Astrocyte (in vitro differentiated cells and primary cell): ENCODE results near the gene RAB31. TPM values are rescaled to one million over a fixed set of nuclear protein-coding genes. Genes with fewer than 3 reads are reported as not detected.

Experiments used
- DNase-seq: peaks from one replicate; pipeline ENCODE4 v3.0.0-alpha.2; 2010; ENCODE audit warnings: low read depth
- FAIRE-seq: peaks from 2 replicates; lab custom pipeline; 2011; peaks lifted over from hg19 to GRCh38; lab: Jason Lieb, UNC
- H2AFZ ChIP-seq: 2 replicates; pipeline ENCODE4 v1.6.0; 2012; ENCODE audit warnings: low read depth, low read length, inconsistent platforms
- H3K27ac ChIP-seq: 2 replicates; pipeline ENCODE4 v1.5.1; 2011; ENCODE audit warnings: low read depth, low read length, inconsistent platforms
- H3K27me3 ChIP-seq: 2 replicates; pipeline ENCODE4 v1.6.0; 2011; ENCODE audit warnings: low read length, inconsistent platforms; ENCODE audit not compliant: insufficient read depth
- H3K36me3 ChIP-seq: 2 replicates; pipeline ENCODE4 v1.5.1; 2011; ENCODE audit warnings: low read length, inconsistent platforms; ENCODE audit not compliant: insufficient read depth
- H3K4me1 ChIP-seq: 2 replicates; pipeline ENCODE4 v1.5.1; 2011; ENCODE audit warnings: low read length, inconsistent platforms; ENCODE audit not compliant: insufficient read depth
- H3K4me2 ChIP-seq: 2 replicates; pipeline ENCODE4 v1.6.0; 2012; ENCODE audit warnings: low read length, inconsistent platforms
- H3K4me3 ChIP-seq: 2 replicates; pipeline ENCODE4 v1.5.1; 2011; ENCODE audit warnings: low read depth, mild to moderate bottlenecking, low read length, inconsistent platforms; ENCODE audit not compliant: insufficient read depth
- H3K79me2 ChIP-seq: 2 replicates; pipeline ENCODE4 v1.6.0; 2012; ENCODE audit warnings: mild to moderate bottlenecking, low read length, inconsistent platforms; ENCODE audit not compliant: insufficient read depth
- H3K9ac ChIP-seq: 2 replicates; pipeline ENCODE4 v1.6.0; 2012; ENCODE audit warnings: mild to moderate bottlenecking, low read length, inconsistent platforms
- H3K9me3 ChIP-seq: 2 replicates; pipeline ENCODE4 v1.5.1; 2012; ENCODE audit warnings: low read depth, mild to moderate bottlenecking, low read length, inconsistent platforms; ENCODE audit not compliant: insufficient read depth
- H4K20me1 ChIP-seq: 2 replicates; pipeline ENCODE4 v1.6.0; 2012; ENCODE audit warnings: low read length, inconsistent platforms; ENCODE audit not compliant: insufficient read depth
- H3K27ac Mint-ChIP-seq: one replicate; pipeline ENCODE4 v1.8.0; 2021; ENCODE audit warnings: mild to moderate bottlenecking, mixed read lengths; ENCODE audit not compliant: unreplicated experiment
- H3K27me3 Mint-ChIP-seq: one replicate; pipeline ENCODE4 v1.8.0; 2021; ENCODE audit warnings: low read depth, mixed read lengths; ENCODE audit not compliant: unreplicated experiment
- H3K36me3 Mint-ChIP-seq: one replicate; pipeline ENCODE4 v1.8.0; 2021; ENCODE audit warnings: low read depth, mixed read lengths; ENCODE audit not compliant: unreplicated experiment
- H3K4me1 Mint-ChIP-seq: one replicate; pipeline ENCODE4 v1.8.0; 2021; ENCODE audit warnings: low read depth, mixed read lengths; ENCODE audit not compliant: unreplicated experiment
- H3K4me3 Mint-ChIP-seq: one replicate; pipeline ENCODE4 v1.8.0; 2021; ENCODE audit warnings: mild to moderate bottlenecking, moderate library complexity, mixed read lengths; ENCODE audit not compliant: unreplicated experiment
- H3K9me3 Mint-ChIP-seq: one replicate; pipeline ENCODE4 v1.8.0; 2021; ENCODE audit warnings: mild to moderate bottlenecking, mixed read lengths; ENCODE audit not compliant: unreplicated experiment
- EZH2 ChIP-seq: IDR thresholded peaks from 2 replicates; pipeline ENCODE4 v1.6.1; 2012; ENCODE audit warnings: mild to moderate bottlenecking, low read length, inconsistent platforms; ENCODE audit not compliant: insufficient read depth
- total RNA-seq: library from RNA; stranded (reverse); gene quantifications from 2 replicates; pipeline ENCODE4 v1.2.1, GENCODE V29; 2021
- TF ChIP-seq, protein P1 (sequence below): IDR thresholded peaks from 2 replicates; pipeline ENCODE4 v1.5.1; 2011; ENCODE audit warnings: low read depth, mild to moderate bottlenecking, inconsistent platforms, low read length, moderate library complexity; ENCODE audit not compliant: insufficient read depth

Gene RAB31
- total RNA-seq, 1 donor from 2014 or later: 100 TPM

DNA sequence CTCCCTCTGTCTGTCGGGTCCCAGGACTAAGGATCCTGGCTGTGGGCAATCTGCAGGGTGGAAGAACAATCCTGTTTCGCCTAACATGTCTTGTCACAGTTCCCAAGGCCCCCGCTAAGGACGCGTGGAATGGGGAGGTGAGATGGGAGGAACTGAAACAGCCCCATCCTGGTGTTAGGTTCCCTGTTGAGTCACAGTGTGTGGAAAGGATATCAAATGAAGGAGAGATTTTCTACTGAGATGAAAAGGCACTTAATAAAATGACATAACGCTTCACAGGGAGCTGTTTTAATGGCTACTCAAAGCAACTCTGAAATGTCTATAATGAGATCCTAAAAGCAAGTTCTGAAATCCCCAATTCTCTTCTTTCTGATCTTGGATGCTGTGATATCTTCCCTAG is 52.5 kb downstream of the RAB31 start:
- no peaks in the 10 kb centered on the region for H3K27me3 ChIP-seq
- H3K4me3 ChIP-seq: no peak overlapping the region
- H3K4me1 ChIP-seq: peaks cover 31% of the 10 kb centered on the region
- no peaks in the 10 kb centered on the region for H3K36me3 ChIP-seq
- Mint-ChIP-seq H3K4me1 (peaks cover 52% of the 10 kb centered on the region), H3K4me3 (no peak overlapping the region), H3K27ac (no peak overlapping the region), H3K36me3 (peaks cover 17% of the 10 kb centered on the region), H3K9me3 (no peaks in the 10 kb centered on the region), H3K27me3 (no peaks in the 10 kb centered on the region)
- no peak overlapping the region for H3K27ac ChIP-seq
- H3K4me2 ChIP-seq: no peak overlapping the region
- DNase-seq: no peak
- H3K9me3 ChIP-seq: no peaks in the 10 kb centered on the region
- peaks cover 32% of the 10 kb centered on the region for H4K20me1 ChIP-seq
- peaks cover 66% of the 10 kb centered on the region for H3K79me2 ChIP-seq
- no peak for FAIRE-seq
- H2AFZ ChIP-seq: no peak overlapping the region
- no peak for TF ChIP-seq EZH2
- TF ChIP-seq, protein P1, sequence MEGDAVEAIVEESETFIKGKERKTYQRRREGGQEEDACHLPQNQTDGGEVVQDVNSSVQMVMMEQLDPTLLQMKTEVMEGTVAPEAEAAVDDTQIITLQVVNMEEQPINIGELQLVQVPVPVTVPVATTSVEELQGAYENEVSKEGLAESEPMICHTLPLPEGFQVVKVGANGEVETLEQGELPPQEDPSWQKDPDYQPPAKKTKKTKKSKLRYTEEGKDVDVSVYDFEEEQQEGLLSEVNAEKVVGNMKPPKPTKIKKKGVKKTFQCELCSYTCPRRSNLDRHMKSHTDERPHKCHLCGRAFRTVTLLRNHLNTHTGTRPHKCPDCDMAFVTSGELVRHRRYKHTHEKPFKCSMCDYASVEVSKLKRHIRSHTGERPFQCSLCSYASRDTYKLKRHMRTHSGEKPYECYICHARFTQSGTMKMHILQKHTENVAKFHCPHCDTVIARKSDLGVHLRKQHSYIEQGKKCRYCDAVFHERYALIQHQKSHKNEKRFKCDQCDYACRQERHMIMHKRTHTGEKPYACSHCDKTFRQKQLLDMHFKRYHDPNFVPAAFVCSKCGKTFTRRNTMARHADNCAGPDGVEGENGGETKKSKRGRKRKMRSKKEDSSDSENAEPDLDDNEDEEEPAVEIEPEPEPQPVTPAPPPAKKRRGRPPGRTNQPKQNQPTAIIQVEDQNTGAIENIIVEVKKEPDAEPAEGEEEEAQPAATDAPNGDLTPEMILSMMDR: no peak
- no peak overlapping the region for H3K9ac ChIP-seq

DNA sequence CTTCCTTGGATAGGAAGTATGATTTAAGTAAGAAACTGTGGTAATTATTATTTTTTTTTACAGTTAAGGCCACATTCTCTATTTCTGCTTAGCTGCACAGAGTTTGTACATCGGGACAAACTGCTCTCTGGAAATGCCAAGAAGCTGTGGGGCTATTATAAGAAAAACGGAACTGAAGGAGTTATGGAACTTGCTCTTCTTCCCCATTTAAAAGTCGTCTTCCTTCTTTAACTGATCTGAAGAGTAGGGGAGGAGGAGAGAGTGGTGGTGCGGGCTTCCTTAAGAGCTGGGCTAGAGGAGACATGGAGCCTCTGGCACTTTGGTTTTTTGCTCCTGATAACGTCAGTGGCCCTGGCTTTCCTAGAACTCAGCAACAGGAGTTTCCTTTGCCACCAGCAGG is 54.4 kb downstream of the RAB31 start:
- H3K4me1 ChIP-seq: peaks cover 25% of the 10 kb centered on the region
- no peak overlapping the region for H2AFZ ChIP-seq
- TF ChIP-seq, protein P1: no peak
- TF ChIP-seq EZH2: no peak
- no peaks in the 10 kb centered on the region for H3K27me3 ChIP-seq
- no peak overlapping the region for H3K4me3 Mint-ChIP-seq
- no peaks in the 10 kb centered on the region for H3K27me3 Mint-ChIP-seq
- H3K27ac ChIP-seq: no peak overlapping the region
- H3K9me3 ChIP-seq: no peaks in the 10 kb centered on the region
- peaks cover 58% of the 10 kb centered on the region for H3K79me2 ChIP-seq
- H3K4me1 Mint-ChIP-seq: peaks cover 34% of the 10 kb centered on the region
- no peaks in the 10 kb centered on the region for H3K9me3 Mint-ChIP-seq
- no peak overlapping the region for H3K9ac ChIP-seq
- FAIRE-seq (no peak), DNase-seq (no peak)
- H3K4me2 ChIP-seq: no peak overlapping the region
- H3K36me3 ChIP-seq: no peaks in the 10 kb centered on the region
- H3K27ac Mint-ChIP-seq: no peak overlapping the region
- H3K36me3 Mint-ChIP-seq: peaks cover 20% of the 10 kb centered on the region
- peaks cover 26% of the 10 kb centered on the region for H4K20me1 ChIP-seq
- H3K4me3 ChIP-seq: no peak overlapping the region

DNA sequence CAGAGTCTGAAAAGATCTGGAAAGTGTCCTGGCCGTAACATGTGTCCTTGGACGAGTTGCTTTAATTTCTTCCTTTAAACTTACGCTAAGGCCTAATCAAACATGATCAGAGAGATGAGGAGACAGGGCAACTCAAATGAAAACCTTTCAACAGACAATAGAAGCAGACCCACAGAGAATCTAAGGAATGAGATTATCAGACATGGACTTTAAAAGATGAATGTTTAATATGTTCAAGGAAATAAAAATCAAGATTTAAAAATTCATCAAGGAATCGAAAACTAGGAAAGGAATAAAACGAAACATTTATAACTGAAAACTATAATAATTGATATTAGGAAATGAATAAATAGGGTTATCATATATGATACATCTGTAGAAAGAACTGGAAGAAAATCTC is 55.1 kb downstream of the RAB31 start:
- no peak for FAIRE-seq
- H2AFZ ChIP-seq: no peak overlapping the region
- no peak overlapping the region for H3K27ac Mint-ChIP-seq
- H3K4me2 ChIP-seq: no peak overlapping the region
- H3K27me3 Mint-ChIP-seq: no peaks in the 10 kb centered on the region
- no peak overlapping the region for H3K4me3 ChIP-seq
- peaks cover 52% of the 10 kb centered on the region for H3K79me2 ChIP-seq
- H3K27ac ChIP-seq: no peak overlapping the region
- no peak for DNase-seq
- H3K27me3 ChIP-seq: no peaks in the 10 kb centered on the region
- H3K36me3 ChIP-seq: no peaks in the 10 kb centered on the region
- H4K20me1 ChIP-seq: peaks cover 21% of the 10 kb centered on the region
- TF ChIP-seq EZH2: no peak
- peaks cover 29% of the 10 kb centered on the region for H3K4me1 Mint-ChIP-seq
- no peak overlapping the region for H3K4me3 Mint-ChIP-seq
- H3K9me3 Mint-ChIP-seq: peaks cover 1% of the 10 kb centered on the region
- no peak overlapping the region for H3K9ac ChIP-seq
- H3K9me3 ChIP-seq: no peaks in the 10 kb centered on the region
- peaks cover 20% of the 10 kb centered on the region for H3K36me3 Mint-ChIP-seq
- peaks cover 19% of the 10 kb centered on the region for H3K4me1 ChIP-seq
